AG09309 (cell line): ENCODE results near the gene CFH.

Source experiments
- DNase-seq: peaks from one replicate; pipeline ENCODE4 v3.0.0-alpha.2; 2010; ENCODE audit warnings: low read depth
- H3K4me3 ChIP-seq: 2 replicates; pipeline ENCODE4 v1.5.1; 2011; ENCODE audit warnings: mild to moderate bottlenecking, low read depth, low read length, moderate library complexity; ENCODE audit not compliant: control insufficient read depth
- TF ChIP-seq, protein P1 (sequence below): IDR thresholded peaks from 2 replicates; pipeline ENCODE4 v1.5.1; 2011; ENCODE audit warnings: mild to moderate bottlenecking, low read depth, low read length, inconsistent platforms; ENCODE audit not compliant: insufficient read depth, control insufficient read depth; ENCODE audit errors: missing control alignments

The CFH gene

DNA sequence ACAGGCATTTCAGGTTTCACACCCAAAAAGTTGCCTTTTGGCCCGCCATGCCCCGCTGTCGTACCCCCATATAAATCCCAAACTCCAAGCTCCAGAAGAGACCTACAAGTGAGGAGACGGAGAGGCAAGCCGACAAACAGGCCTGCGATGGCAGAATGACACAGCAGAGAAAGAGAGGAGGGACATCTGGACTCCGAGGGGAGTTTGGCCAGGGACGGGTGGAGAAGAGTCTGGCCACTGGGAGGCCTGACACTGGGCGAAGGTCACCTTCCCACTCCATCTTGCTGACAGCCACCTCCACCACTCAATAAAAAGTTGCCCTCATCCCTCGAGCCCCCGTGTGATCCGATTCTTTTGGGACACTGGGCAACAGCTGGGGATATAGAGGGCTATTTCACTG lies 1.9 kb upstream of the CFH start:
- TF ChIP-seq, protein P1, sequence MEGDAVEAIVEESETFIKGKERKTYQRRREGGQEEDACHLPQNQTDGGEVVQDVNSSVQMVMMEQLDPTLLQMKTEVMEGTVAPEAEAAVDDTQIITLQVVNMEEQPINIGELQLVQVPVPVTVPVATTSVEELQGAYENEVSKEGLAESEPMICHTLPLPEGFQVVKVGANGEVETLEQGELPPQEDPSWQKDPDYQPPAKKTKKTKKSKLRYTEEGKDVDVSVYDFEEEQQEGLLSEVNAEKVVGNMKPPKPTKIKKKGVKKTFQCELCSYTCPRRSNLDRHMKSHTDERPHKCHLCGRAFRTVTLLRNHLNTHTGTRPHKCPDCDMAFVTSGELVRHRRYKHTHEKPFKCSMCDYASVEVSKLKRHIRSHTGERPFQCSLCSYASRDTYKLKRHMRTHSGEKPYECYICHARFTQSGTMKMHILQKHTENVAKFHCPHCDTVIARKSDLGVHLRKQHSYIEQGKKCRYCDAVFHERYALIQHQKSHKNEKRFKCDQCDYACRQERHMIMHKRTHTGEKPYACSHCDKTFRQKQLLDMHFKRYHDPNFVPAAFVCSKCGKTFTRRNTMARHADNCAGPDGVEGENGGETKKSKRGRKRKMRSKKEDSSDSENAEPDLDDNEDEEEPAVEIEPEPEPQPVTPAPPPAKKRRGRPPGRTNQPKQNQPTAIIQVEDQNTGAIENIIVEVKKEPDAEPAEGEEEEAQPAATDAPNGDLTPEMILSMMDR = no peak
- H3K4me3 ChIP-seq = no peak overlapping the region
- DNase-seq = no peak

DNA sequence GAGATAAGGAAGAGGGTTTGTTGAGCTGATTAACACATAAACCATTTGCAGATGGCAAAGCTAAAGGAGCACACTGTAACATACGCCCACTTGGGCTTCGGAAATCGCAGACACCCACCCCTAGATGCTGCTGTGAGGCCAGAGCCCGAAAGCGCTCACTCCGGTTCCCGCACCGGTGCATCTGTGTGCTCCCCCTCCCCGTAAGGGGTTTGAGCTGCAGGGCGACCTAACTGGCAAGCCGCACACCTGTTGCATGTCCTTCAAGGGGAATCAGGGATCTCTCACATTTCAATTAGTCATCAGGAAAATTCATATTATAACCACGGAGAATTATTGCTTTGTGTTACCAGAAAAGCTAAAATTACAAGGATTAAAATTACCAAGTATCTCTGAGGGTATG lies 1.4 kb upstream of the CFH start:
- no peak for DNase-seq
- no peak overlapping the region for H3K4me3 ChIP-seq
- TF ChIP-seq, protein P1 = no peak

DNA sequence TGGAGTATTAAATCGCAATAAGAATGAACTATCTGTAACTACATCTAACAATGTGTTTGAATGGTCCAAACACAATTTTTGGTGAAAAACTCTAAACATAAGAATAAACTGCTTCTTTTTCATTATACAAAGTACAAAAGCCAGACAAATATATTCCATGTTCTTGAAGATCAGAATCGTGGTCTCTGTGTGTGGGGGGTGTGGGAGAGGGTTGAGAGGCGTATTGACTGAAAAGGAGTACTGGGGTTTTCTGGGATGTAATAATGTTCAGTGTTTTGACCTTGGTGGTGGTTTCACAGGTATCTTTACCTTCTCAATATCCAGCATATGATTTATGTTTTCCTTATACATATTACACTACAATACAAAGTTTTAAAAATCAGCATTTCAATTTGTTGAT lies 764 bp upstream of the CFH start:
- TF ChIP-seq, protein P1 = no peak
- no peak for DNase-seq
- no peak overlapping the region for H3K4me3 ChIP-seq

DNA sequence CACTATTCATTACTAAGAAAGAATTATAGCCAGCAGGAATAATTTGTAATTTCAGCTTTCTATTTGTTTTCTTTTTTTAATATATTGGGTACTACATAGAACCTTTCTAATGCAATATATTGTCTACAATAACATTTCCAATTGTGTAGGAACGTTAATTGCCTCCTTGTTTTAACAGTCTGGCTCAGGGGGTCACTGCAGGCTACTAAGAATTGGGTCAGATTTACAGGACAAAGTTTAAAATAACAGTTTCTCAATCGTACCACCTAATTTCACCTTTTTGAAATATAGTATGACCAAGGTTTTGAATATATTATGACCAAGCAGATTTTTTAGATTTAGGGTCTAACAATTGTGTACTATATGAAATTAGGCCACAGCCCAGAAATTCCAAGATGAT lies 2.4 kb downstream of the CFH start:
- TF ChIP-seq, protein P1 = no peak
- H3K4me3 ChIP-seq = no peak overlapping the region
- DNase-seq = no peak

DNA sequence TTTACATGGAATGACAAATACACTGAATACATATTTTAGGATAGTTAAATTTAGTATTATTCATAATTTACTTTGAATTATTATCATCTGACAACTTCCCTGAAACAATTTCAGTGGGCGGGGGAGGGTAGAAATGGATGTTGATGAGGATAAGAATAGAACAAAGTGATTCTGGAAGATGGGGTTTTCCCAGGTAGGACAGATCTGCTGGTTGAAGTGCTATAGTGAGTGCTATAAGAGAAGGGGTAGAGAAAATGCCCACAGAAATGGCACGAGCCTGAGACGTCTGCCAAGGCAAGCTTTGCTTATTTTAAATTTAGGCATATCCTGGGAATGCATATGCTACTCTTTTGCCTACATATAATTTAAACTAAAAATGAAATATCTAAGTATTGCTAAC lies 3.2 kb downstream of the CFH start:
- no peak overlapping the region for H3K4me3 ChIP-seq
- no peak for DNase-seq
- TF ChIP-seq, protein P1 = no peak

DNA sequence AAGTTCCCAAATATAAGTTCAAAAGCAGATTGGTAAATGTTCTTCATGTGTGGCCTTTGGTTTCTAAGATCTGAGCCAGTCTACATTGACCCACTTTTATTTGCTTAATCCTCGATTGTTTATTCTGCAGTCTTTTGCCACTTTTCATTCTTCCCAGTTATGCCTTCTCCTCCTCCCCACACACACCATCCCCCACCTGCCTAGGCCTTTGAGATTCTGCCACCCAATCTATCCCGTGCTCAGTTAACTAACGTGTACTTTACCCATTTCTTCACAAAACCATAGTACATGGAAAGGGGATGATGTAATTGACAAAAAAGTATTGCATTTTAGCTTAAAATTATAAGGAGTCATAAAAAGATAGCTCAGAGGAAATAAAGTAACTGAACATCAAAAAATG lies 3.7 kb downstream of the CFH start:
- DNase-seq = no peak
- TF ChIP-seq, protein P1 = no peak
- H3K4me3 ChIP-seq = no peak overlapping the region

DNA sequence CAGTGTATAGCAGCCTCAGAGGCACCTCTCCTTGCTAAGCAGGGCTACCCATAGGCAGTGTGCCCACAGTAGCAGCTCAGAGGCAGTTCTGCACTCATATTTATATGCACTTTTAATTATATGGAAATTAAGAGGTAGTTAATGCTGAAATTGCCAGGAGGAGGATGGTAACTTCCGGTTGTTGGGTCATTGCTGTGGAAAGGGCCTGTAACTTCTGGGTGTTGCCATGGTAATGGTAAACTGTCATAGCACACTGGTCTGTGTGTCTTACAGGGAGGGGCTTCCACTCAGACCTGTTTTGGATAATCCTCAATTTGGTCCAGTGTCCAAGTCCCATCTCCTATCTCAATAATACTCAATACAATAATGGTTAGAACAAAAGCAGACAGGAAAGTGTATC lies 7.6 kb downstream of the CFH start:
- DNase-seq = no peak
- no peak overlapping the region for H3K4me3 ChIP-seq
- TF ChIP-seq, protein P1 = no peak
